AG10803 (cell line): ENCODE measurements around the gene PTPRZ1.

Experiments
- DNase-seq: peaks from one replicate; pipeline ENCODE4 v3.0.0; 2010; ENCODE audit warnings: low read depth
- H3K4me3 ChIP-seq: 2 replicates; pipeline ENCODE4 v1.5.1; 2011; ENCODE audit warnings: mild to moderate bottlenecking, low read length, control low read depth
- TF ChIP-seq, protein P1 (sequence below): conservative IDR thresholded peaks from 2 replicates; pipeline ENCODE4 v1.5.1; 2011; ENCODE audit warnings: mild to moderate bottlenecking, low read length, control low read depth, inconsistent platforms

Gene PTPRZ1

DNA sequence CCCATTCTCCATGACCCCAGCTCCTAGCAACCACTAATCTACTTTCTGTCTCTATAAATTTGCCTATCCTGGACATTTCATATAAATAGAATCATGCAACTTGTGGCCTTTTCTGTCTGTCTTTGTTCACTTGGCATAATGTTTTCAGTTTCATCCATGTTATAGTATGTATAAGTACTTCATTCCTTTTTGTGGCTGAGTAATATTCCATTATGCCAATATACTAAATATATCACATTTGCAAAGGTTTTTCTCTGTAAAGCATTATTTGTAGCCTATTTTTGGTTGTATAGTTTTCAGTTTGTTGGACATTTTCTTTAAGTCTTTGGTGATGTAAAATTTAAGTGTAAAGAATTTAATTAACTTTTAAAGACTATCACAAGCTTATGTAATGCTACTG is 2.2 kb downstream of the PTPRZ1 start:
- no peak for DNase-seq
- TF ChIP-seq, protein P1, sequence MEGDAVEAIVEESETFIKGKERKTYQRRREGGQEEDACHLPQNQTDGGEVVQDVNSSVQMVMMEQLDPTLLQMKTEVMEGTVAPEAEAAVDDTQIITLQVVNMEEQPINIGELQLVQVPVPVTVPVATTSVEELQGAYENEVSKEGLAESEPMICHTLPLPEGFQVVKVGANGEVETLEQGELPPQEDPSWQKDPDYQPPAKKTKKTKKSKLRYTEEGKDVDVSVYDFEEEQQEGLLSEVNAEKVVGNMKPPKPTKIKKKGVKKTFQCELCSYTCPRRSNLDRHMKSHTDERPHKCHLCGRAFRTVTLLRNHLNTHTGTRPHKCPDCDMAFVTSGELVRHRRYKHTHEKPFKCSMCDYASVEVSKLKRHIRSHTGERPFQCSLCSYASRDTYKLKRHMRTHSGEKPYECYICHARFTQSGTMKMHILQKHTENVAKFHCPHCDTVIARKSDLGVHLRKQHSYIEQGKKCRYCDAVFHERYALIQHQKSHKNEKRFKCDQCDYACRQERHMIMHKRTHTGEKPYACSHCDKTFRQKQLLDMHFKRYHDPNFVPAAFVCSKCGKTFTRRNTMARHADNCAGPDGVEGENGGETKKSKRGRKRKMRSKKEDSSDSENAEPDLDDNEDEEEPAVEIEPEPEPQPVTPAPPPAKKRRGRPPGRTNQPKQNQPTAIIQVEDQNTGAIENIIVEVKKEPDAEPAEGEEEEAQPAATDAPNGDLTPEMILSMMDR, result no peak
- no peak overlapping the region for H3K4me3 ChIP-seq

DNA sequence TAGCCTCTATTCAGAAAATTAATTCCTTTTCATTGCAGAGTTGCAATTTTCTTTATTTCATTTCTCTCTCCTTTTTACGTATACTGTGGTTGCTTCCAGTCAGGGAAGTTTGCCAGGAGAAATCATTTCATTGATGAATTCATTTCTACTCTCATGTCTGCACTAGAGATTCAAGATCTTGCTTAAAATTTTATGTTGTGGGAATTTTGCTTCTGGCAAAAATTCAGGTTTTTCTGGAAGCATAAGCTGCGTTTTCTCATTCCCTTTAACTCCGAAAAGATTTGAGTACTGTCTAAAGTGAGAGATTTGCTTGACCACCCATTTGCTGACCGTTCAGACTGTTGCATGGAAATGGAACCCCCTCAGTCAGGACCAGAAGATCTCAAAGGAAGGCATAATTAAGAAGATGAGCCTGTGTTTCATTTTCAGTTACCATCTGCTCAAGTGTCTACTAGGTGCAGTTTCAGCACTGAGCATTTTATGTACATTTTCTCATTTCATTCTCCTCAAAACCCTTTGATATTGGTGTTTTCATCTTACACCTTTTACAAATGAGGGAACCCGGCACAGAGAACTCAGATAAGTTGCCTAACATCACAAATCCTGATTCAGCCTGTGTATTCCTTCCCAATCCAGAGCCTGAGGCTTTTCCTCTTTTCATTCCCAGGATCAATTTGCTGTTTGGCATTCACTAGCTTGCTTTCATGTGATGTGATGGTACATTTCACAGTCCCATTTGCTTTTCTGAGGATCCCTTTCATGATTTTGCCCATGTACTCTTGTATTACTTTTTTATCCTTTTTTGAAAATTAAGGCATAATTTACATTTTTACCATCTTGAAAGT is 3.9 kb downstream of the PTPRZ1 start:
- DNase-seq, result no peak
- TF ChIP-seq, protein P1, result no peak
- no peak overlapping the region for H3K4me3 ChIP-seq

DNA sequence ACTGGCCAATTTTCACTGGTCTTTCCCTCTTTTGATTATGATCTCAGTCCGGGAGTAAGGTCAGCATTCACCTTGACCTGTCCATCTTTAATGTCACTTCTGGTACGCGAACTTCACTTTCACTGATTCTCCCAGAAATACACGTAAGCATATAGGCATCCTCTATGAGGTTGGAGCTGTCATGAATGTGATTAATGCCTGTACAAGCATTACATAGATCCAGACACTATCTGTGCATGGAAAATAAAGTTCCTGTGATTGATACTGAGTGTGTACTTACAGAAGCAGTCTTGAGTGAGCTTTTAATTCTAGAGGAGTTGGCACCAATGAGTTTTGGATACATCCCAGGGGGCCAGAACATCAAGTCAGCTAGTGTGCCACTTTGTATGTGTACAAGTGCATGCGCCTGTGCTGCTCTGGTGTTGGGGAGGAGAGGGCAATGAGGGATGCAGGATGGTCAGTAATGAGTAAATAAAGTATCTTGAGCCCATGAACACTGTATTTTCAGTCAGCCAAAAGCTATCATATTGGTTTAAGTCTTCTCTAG is 6.0 kb downstream of the PTPRZ1 start:
- DNase-seq, result no peak
- no peak overlapping the region for H3K4me3 ChIP-seq

DNA sequence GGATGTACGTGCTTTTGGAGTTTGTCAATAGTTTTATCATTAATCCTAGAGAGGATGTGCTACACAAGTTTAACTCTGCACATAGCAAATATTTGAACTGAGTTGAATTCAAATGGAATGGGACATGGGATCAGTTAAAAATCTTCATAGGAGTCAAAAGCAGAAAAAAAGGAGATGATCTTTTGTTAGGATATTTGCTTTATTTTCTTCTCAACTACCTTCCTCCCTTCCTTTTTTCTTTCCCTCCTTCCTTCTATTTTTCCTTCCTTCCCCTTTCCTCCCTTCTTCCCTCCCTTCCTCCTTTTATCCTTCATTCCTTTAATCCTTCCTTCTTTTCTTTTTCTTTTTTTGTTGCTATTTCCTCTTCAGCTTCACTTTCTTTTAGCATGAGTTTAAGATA is 6.6 kb downstream of the PTPRZ1 start:
- TF ChIP-seq, protein P1, result no peak
- H3K4me3 ChIP-seq, result no peak overlapping the region
- no peak for DNase-seq

More for the DNA sequence above, 6.0 kb downstream of the PTPRZ1 start:
- TF ChIP-seq, protein P1, result no peak

DNA sequence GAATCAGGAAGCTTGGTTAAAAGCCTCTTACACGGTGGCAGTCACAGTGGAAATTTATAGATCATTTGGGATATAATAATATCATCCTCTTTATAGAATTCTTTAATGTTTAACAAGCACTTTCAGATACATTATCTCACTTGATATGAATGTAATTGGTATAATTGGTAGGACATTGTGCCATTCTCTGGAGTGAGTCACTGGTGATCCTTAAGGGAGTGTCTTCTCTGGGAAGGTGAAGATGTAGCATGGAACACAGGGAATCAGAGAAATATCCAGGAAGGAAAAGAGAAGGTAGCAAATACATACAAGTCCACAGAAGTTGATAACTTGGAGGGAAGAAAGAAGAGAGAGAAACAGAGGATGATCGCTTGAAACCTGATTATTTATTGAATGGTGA is 9.8 kb downstream of the PTPRZ1 start:
- H3K4me3 ChIP-seq, result no peak overlapping the region
- DNase-seq, result no peak
- TF ChIP-seq, protein P1, result no peak

DNA sequence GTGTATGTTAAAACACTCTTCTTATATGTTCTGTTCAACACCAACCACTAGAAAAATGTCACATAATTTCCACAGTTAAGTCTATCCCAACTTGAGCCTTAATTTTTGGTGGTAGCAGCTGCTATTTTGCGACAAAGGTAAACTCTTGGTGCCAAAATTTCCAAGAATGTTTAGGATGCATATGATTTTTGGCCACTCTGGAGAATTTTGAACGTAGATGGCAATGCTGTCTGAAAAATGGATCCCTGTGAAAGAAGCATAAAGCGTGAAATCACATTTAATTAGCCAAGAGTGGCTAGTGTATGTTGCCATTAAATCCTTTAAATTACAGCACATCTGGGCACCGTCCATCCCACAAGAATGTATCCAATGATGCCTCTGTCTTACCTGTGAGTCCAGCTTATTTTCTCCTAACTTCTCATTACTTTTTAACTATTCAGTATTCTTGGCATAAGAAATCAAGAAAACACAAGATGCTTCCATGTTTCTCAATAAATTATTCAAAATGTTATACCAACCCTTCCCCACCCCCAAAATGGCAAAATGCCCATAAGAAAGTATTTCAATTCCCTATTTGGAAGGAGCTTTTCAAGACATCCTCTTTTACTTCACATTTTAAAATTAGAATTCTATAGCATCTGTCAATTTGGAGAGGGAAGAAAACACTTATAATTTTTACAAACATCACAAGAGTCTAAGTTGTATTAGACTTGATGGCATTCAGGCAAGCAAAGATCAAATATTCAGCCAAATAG is 12.4 kb downstream of the PTPRZ1 start:
- TF ChIP-seq, protein P1, result no peak
- DNase-seq, result no peak
- no peak overlapping the region for H3K4me3 ChIP-seq
